Esophagus squamous epithelium (tissue), 5 donors: Measurements from ENCODE around the gene ANTXR1. TPM values are rescaled to one million over a fixed set of nuclear protein-coding genes. Genes with fewer than 3 reads are reported as not detected.

Source experiments
- DNase-seq: peaks from one replicate; lab custom pipeline; 2025; lab: John Stamatoyannopoulos, UW
- H3K27ac ChIP-seq, 4 donors: fragments of 200-600 bp; sonication (generic); one replicate each; pipeline ENCODE4 v1.5.1; 2016 to 2019; ENCODE audit warnings: mild to moderate bottlenecking in 1 of 4
- H3K27me3 ChIP-seq, 4 donors: fragments of 200-600 bp; sonication (generic); 1 replicate in 3 of 4; 2 replicates in 1 of 4; pipeline versions ENCODE4 v1.5.1 to v1.6.0; 2017 to 2021; ENCODE audit warnings: antibody characterized with exemption in 1 of 4
- H3K36me3 ChIP-seq, 3 donors: fragments of 200-600 bp; sonication (generic); one replicate each; pipeline ENCODE4 v1.5.1; 2016 to 2019
- H3K4me1 ChIP-seq, 3 donors: fragments of 200-600 bp; sonication (generic); one replicate each; pipeline ENCODE4 v1.5.1; 2017 to 2019
- H3K4me3 ChIP-seq, 4 donors: fragments of 200-600 bp; sonication (generic); 1 replicate in 3 of 4; 2 replicates in 1 of 4; pipeline ENCODE4 v1.5.1; 2016 to 2019; ENCODE audit warnings: mild to moderate bottlenecking in 2 of 4, moderate library complexity in 1 of 4
- H3K9me3 ChIP-seq, 3 donors: fragments of 200-600 bp; sonication (generic); one replicate each; pipeline ENCODE4 v1.5.1; 2016 to 2019
- POLR2A ChIP-seq, 4 donors: fragments of 450-650 bp; IDR thresholded peaks; one replicate each; pipeline ENCODE4 v1.6.1; 2017; ENCODE audit warnings: antibody characterized with exemption in 4 of 4, mild to moderate bottlenecking in 4 of 4, moderate library complexity in 3 of 4
- WGBS, 2 donors: methylation state at CpG; one replicate each; pipeline ENCODE4 v1.1.5; 2018; 5-methylcytosine and 5-hydroxymethylcytosine counted together
- intact Hi-C: fragments of 100-400 bp; cut with DNase I; formaldehyde crosslinking; loops from one replicate; pipeline ENCODE4 v1.15.0; 2022
- total RNA-seq, 4 donors: library from RNA; depleted of rRNA; stranded (reverse); fragments of >200 nt; gene quantifications; one replicate each; pipeline ENCODE4 v1.1.0, GENCODE V29; 2016
- TF ChIP-seq, protein P1 (sequence below), 6 experiments: fragments of 450-650 bp in 4 of 6; fragments of 200-600 bp in 2 of 6; sonication (generic) in 2 of 6; IDR thresholded peaks; one replicate each; pipeline ENCODE4 v1.5.1; 2016 to 2019; ENCODE audit warnings: antibody characterized with exemption in 6 of 6, mild to moderate bottlenecking in 4 of 6, moderate library complexity in 4 of 6
- donor health status: DM: yes; HTN: yes; CAD: no.

ANTXR1 gene
- total RNA-seq, 4 donors from 2014 or later = 7.8 to 50.9 (median 17.3) TPM

DNA sequence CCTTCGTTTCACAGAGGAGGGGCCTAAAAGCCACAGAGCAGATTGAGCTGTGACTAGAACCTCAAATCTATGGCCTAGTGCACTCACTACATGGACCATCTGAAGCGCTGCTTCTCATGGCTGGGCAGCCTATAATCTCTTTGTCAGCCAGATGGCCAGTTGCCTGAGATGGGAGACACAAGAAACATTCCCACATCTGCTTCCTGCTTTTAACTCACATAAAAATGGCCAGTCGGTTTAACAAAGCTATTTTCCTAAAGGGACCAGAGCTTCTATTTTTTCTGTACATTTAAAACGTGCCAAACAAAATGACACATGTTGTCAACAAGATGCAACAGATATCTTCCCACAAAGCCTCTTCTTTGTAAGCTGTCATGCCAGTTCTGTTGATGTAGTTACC lies 200.2 kb downstream of the ANTXR1 start:
- 46 to 51% methylated on average over 4 of the region's 4 CpGs for WGBS, 2 donors
- Histone ChIP-seq H3K4me3 (no peak overlapping the region), H3K4me1 (peaks cover 0 to 39% (median 3%) of the 10 kb centered on the region in 3 donors), H3K9me3 (no peaks in the 10 kb centered on the region), H3K27ac (peak overlapping the region in 1 of 4 donors; percentile 21), H3K36me3 (no peaks in the 10 kb centered on the region), H3K27me3 (no peaks in the 10 kb centered on the region)
- no peak for DNase-seq
- no peak for TF ChIP-seq POLR2A (IDR thresholded peaks at IDR 0.05)
- TF ChIP-seq, protein P1, sequence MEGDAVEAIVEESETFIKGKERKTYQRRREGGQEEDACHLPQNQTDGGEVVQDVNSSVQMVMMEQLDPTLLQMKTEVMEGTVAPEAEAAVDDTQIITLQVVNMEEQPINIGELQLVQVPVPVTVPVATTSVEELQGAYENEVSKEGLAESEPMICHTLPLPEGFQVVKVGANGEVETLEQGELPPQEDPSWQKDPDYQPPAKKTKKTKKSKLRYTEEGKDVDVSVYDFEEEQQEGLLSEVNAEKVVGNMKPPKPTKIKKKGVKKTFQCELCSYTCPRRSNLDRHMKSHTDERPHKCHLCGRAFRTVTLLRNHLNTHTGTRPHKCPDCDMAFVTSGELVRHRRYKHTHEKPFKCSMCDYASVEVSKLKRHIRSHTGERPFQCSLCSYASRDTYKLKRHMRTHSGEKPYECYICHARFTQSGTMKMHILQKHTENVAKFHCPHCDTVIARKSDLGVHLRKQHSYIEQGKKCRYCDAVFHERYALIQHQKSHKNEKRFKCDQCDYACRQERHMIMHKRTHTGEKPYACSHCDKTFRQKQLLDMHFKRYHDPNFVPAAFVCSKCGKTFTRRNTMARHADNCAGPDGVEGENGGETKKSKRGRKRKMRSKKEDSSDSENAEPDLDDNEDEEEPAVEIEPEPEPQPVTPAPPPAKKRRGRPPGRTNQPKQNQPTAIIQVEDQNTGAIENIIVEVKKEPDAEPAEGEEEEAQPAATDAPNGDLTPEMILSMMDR (IDR thresholded peaks at IDR 0.05) = no peak
- intact Hi-C loops = no loop called here

DNA sequence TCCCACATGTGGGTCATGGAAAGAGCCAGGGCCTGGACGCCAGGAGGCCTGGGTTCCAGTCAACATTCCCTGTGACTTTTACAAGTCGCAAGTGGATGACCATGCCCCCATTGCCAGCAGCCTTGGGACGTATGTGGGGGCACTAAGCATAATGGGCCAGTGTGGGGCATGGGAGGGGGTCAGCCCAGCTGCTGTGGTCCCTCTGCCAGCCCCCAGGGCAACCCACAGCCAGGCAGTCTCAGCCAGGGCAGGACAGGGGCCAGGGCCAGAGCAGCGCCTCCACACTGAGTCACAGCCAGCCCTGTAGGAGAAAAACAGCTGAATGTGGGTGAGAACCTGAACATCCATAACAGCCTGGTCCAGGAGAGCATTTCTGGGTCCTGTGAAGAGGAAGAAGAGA lies 200.8 kb downstream of the ANTXR1 start:
- no peak for TF ChIP-seq POLR2A (IDR thresholded peaks at IDR 0.05)
- TF ChIP-seq, protein P1 (IDR thresholded peaks at IDR 0.05) = no peak
- DNase-seq = no peak
- Histone ChIP-seq H3K4me1 (peaks cover 0 to 39% (median 3%) of the 10 kb centered on the region in 3 donors), H3K9me3 (no peaks in the 10 kb centered on the region), H3K36me3 (no peaks in the 10 kb centered on the region), H3K4me3 (no peak overlapping the region), H3K27me3 (no peaks in the 10 kb centered on the region), H3K27ac (peak overlapping the region in 2 of 4 donors; percentile 13 to 21)
- 60 to 85% methylated on average over 1 to 4 of the region's 4 CpGs for WGBS, 2 donors
- intact Hi-C loops = no loop called here

DNA sequence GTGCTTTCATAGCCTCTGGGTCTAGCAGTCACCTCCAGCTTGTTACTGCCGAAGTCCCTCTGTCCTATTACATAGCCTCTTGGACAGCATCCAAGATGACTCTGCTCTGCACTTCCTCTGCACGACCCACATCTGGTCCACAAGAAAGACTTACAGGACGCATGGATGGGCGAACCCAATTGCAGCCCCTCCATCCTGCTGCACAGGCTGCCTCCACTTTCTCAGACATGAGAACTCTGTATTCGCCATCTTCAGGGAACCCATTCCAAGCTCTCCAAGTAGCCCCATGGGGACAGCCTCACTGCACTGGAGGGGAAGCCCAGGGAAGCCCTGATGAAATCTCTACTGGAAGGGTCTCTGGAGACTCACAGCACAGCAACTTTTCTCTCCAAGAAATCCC lies 201.9 kb downstream of the ANTXR1 start:
- no peak for TF ChIP-seq POLR2A (IDR thresholded peaks at IDR 0.05)
- TF ChIP-seq, protein P1 (IDR thresholded peaks at IDR 0.05) = no peak
- DNase-seq = no peak
- 58% methylated on average over 5 of the region's 5 CpGs; no CpG with 5 or more reads in 1 of the 2 donors for WGBS, 2 donors

DNA sequence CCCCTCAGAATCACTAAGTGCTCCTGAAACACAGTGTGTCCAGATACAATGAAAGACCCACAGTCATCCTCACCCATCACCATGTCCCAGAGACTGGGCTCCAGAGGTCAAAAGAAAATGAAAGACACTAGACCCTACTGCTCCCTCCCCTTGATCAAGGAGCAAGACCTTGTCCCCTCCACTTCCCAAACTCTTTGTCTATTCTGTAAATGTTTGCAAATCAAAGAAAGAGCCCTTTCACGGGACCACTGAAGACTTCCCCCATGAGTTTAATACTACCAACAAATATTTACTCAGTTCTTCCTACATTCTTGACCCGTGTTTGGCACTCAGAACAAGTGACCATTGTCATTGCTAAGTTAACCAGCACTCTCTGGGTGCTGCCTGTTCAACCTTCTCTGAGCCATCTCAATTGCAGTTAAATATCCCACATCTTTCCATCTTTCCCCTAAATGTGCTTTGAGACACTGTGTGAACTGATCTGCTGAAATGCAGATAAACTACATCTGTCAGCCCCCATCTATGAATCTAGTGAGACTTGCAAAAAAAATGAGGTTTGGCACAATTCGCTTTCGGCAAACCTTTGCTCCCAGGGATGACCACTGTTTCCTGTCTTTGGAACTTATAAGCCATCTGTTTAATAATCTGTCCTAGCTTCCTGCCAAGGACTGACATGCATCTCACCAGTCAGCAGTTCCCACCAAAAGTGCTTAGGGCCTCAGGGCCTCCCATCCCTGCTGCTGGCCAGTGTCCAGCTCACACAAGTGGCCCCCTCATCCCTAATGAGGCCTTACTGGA lies 203.8 kb downstream of the ANTXR1 start:
- Histone ChIP-seq H3K27me3 (no peaks in the 10 kb centered on the region), H3K4me3 (no peak overlapping the region), H3K36me3 (no peaks in the 10 kb centered on the region), H3K27ac (no peak overlapping the region), H3K4me1 (peaks cover 0 to 40% (median 3%) of the 10 kb centered on the region in 3 donors), H3K9me3 (no peaks in the 10 kb centered on the region)
- WGBS, 2 donors = 58 to 65% methylated on average over 4 of the region's 4 CpGs
- intact Hi-C loops = no loop called here
- DNase-seq = no peak
- TF ChIP-seq POLR2A (IDR thresholded peaks at IDR 0.05) = no peak
- TF ChIP-seq, protein P1 (IDR thresholded peaks at IDR 0.05) = no peak

More for the DNA sequence above, 201.9 kb downstream of the ANTXR1 start:
- peaks cover 0 to 39% (median 3%) of the 10 kb centered on the region in 3 donors for H3K4me1 ChIP-seq
- peak overlapping the region in 1 of 4 donors; percentile 40 for H3K27ac ChIP-seq
- H3K9me3 ChIP-seq = no peaks in the 10 kb centered on the region
- no peaks in the 10 kb centered on the region for H3K36me3 ChIP-seq
- no peaks in the 10 kb centered on the region for H3K27me3 ChIP-seq
- intact Hi-C loops = no loop called here
- no peak overlapping the region for H3K4me3 ChIP-seq

DNA sequence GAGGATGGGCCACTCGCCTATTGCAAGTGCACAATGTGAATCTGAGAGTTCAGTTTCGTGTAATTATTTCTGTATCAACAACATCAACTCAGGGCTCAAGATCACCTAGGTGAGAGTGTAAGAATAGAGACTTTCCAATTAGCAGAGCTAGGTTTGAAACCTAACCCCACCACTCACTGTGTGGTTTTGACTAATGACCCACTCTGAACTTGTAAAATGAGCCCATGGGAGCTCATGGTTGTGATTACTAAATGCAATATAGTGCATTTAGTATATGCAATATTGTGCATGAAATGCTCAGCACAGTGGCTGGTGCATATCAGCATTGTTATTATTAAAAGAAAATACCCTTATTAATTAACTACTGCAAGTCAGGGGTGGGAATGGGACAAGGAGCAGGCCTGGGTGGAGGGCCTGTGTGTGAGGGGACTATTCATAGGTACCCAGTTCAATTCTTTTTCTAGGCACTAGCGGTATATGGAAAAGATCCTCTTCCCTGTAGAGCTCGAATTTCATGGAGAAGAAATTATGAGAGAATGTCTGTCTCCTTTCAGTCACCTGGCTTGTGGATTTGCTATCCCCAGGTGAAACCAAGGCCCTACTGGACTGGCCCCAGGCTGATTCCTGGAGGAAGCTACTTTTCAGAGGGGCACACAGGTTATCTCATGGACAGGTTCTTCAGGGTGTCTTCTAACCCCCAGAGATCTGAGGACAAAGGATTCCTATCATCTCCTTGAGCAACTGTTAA lies 204.5 kb downstream of the ANTXR1 start:
- no peak overlapping the region for H3K4me3 ChIP-seq
- no peaks in the 10 kb centered on the region for H3K27me3 ChIP-seq
- DNase-seq = no peak
- H3K27ac ChIP-seq = no peak overlapping the region
- 69 to 74% methylated on average over 4 of the region's 4 CpGs for WGBS, 2 donors
- H3K4me1 ChIP-seq = peaks cover 0 to 48% (median 5%) of the 10 kb centered on the region in 3 donors
- H3K36me3 ChIP-seq = no peaks in the 10 kb centered on the region
- no peak for TF ChIP-seq POLR2A (IDR thresholded peaks at IDR 0.05)
- TF ChIP-seq, protein P1 (IDR thresholded peaks at IDR 0.05) = no peak
- no peaks in the 10 kb centered on the region for H3K9me3 ChIP-seq
- intact Hi-C loops = no loop called here
